Smooth muscle cell (in vitro differentiated cells): Measurements from ENCODE around the gene DTNA. TPM values are rescaled to one million over a fixed set of nuclear protein-coding genes. Genes with fewer than 3 reads are reported as not detected.
A peak's percentile ranks its signal among the peaks of the same experiment; 100 is the strongest.

Experiments used
- DNase-seq: peaks from one replicate; lab custom pipeline; 2025; ENCODE audit not compliant: unreplicated experiment; lab: John Stamatoyannopoulos, UW
- H2AFZ ChIP-seq: fragments of 200-600 bp; sonication (generic); 2 replicates; pipeline ENCODE4 v1.6.0; 2016; ENCODE audit warnings: antibody characterized with exemption, low read depth, mild to moderate bottlenecking
- H3F3A ChIP-seq: fragments of 200-600 bp; sonication (generic); 2 replicates; pipeline ENCODE4 v1.6.0; 2017; ENCODE audit warnings: antibody characterized with exemption, low read depth
- H3K27ac ChIP-seq: fragments of 200-600 bp; sonication (generic); 2 replicates; pipeline ENCODE4 v1.5.1; 2016; ENCODE audit warnings: low read depth, mild to moderate bottlenecking
- H3K27me3 ChIP-seq: fragments of 200-600 bp; sonication (generic); 2 replicates; pipeline ENCODE4 v1.6.1; 2016; ENCODE audit warnings: low read depth, mild to moderate bottlenecking
- H3K36me3 ChIP-seq: fragments of 200-600 bp; sonication (generic); 2 replicates; pipeline ENCODE4 v1.5.1; 2016; ENCODE audit warnings: low read depth
- H3K4me1 ChIP-seq: fragments of 200-600 bp; sonication (generic); 2 replicates; pipeline ENCODE4 v1.5.1; 2016; ENCODE audit warnings: low read depth
- H3K4me2 ChIP-seq: fragments of 200-600 bp; sonication (generic); 2 replicates; pipeline ENCODE4 v1.6.0; 2016; ENCODE audit warnings: mild to moderate bottlenecking
- H3K4me3 ChIP-seq: fragments of 200-600 bp; sonication (generic); 2 replicates; pipeline ENCODE4 v1.5.1; 2016; ENCODE audit warnings: mild to moderate bottlenecking
- H3K79me2 ChIP-seq: fragments of 200-600 bp; sonication (generic); 2 replicates; pipeline ENCODE4 v1.6.0; 2016; ENCODE audit warnings: low read depth, mild to moderate bottlenecking
- H3K9ac ChIP-seq: fragments of 200-600 bp; sonication (generic); 2 replicates; pipeline ENCODE4 v1.6.0; 2016; ENCODE audit warnings: low read depth
- H3K9me3 ChIP-seq: fragments of 200-600 bp; sonication (generic); replicated peaks from 2 replicates; pipeline ENCODE4 v1.5.1; 2016; ENCODE audit warnings: low read depth
- H4K20me1 ChIP-seq: fragments of 200-600 bp; sonication (generic); 2 replicates; pipeline ENCODE4 v1.6.0; 2016; ENCODE audit warnings: low read depth
- CTCF ChIP-seq: fragments of 200-600 bp; sonication (generic); IDR thresholded peaks from 2 replicates; pipeline ENCODE4 v1.5.1; 2017; ENCODE audit warnings: borderline replicate concordance, mild to moderate bottlenecking, antibody characterized with exemption; ENCODE audit not compliant: insufficient read depth, poor library complexity, severe bottlenecking
- WGBS: methylation state at CpG from one replicate; pipeline ENCODE4 v1.1.7; 2016; ENCODE audit warnings: low lambda C conversion rate; 5-methylcytosine and 5-hydroxymethylcytosine counted together
- polyA plus RNA-seq: library from polyadenylated mRNA; unstranded; fragments of >200 nt; fragmentation: Nextera tagmentation; extraction: Ambion mirVana; gene quantifications from 2 replicates; pipeline ENCODE4 v1.2.1, GENCODE V29; 2016
- total RNA-seq: library from RNA; depleted of rRNA; stranded (reverse); fragments of >200 nt; gene quantifications from 2 replicates; pipeline ENCODE4 v1.2.3, GENCODE V29; 2014

Gene DTNA
- total and polyA plus RNA-seq, 2 experiments from 2014 or later = 3.0 to 3.1 TPM

DNA sequence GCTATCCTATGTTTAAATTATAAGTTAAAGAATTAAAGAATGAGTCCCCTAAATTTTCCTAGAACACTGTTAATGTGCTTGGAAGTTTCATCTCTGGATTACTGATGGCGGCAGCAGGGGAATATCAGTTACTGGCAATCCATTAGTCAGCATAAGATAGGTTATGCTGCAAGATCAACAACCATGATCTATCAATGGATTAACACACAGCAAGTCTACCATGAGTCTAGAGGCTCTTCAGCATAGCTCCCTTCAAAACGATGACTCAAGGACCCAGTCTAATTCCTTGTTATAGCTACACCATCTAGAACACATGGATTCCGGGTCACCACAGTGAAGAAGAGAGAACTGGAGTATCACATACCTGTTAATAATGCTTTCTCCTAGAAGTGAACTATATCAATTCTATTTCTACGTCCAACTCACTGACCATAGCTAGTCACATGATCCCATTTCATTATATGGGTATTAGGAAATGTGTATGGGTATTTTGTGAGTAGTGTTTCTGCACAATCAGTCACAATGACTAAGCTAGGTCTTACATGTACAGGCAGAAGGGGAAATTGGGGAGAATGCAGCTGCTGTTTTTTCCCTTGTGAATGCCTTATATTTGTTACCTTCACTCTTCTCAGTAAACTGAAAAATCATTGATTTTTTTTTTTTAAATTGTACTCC is 222.8 kb downstream of the DTNA start:
- Histone ChIP-seq H3K4me3 (no peak overlapping the region), H3K4me2 (no peak overlapping the region), H3K79me2 (no peaks in the 10 kb centered on the region), H3K9me3 (no peaks in the 10 kb centered on the region), H3K36me3 (no peaks in the 10 kb centered on the region), H3K4me1 (peaks cover 15% of the 10 kb centered on the region), H4K20me1 (no peaks in the 10 kb centered on the region), H3F3A (peaks cover 6% of the 10 kb centered on the region), H3K27ac (no peak overlapping the region), H3K9ac (no peak overlapping the region), H2AFZ (no peak overlapping the region), H3K27me3 (no peaks in the 10 kb centered on the region)
- DNase-seq = no peak
- TF ChIP-seq CTCF = no peak
- WGBS = 92% methylated on average over 4 of the region's 4 CpGs

GRCh38 chr18:34933909-34934661 is 224.0 kb downstream of the DTNA start:
- WGBS = 88% methylated on average over 1 of the region's 1 CpG
- Histone ChIP-seq H3F3A (peaks cover 6% of the 10 kb centered on the region), H3K79me2 (no peaks in the 10 kb centered on the region), H3K4me3 (no peak overlapping the region), H3K4me2 (no peak overlapping the region), H3K27me3 (no peaks in the 10 kb centered on the region), H3K36me3 (no peaks in the 10 kb centered on the region), H4K20me1 (no peaks in the 10 kb centered on the region), H2AFZ (no peak overlapping the region), H3K9me3 (no peaks in the 10 kb centered on the region), H3K27ac (no peak overlapping the region), H3K4me1 (peaks cover 6% of the 10 kb centered on the region), H3K9ac (no peak overlapping the region)
- DNase-seq = no peak
- no peak for TF ChIP-seq CTCF

DNA sequence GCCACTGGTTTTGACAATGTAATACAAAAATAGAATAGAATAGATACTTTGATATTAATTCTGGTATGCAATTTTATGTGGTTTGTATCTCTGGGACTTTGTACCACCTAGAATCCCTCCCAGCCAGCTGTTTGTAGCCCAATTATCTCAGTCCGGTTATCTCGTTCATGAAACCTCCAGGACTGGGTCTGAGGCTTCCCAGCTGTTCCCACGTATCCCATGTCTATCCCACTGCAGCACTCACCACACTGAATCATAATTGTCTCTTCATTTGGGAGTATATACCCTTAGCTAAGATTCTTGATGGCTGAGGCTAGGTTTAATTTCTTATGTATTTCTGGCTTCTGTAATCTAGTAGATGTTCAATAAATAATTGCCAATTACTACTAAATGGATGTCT is 226.7 kb downstream of the DTNA start:
- Histone ChIP-seq H3K4me2 (peak overlapping the region; percentile 31), H3K4me1 (no peaks in the 10 kb centered on the region), H3K9ac (no peak overlapping the region), H3K27me3 (no peaks in the 10 kb centered on the region), H3K36me3 (no peaks in the 10 kb centered on the region), H2AFZ (no peak overlapping the region), H3K27ac (no peak overlapping the region), H3K79me2 (no peaks in the 10 kb centered on the region), H3F3A (no peaks in the 10 kb centered on the region), H3K4me3 (no peak overlapping the region), H4K20me1 (no peaks in the 10 kb centered on the region), H3K9me3 (no peaks in the 10 kb centered on the region)
- no peak for TF ChIP-seq CTCF
- DNase-seq = no peak
- WGBS = 38% methylated on average over 3 of the region's 3 CpGs
